Spleen (tissue), 7 donors: ENCODE measurements around the gene UNC13A.

Experiments used
- CTCF ChIP-seq, 11 experiments: fragments of 200-600 bp in 7 of 11; fragments of 450-650 bp in 4 of 11; sonication (generic) in 4 of 11; IDR thresholded peaks in 8 of 11; conservative IDR thresholded peaks in 3 of 11; 1 replicate in 7 of 11; 2 replicates in 4 of 11; pipeline versions ENCODE4 v1.4.0 to v1.8.0; 2016 to 2021; ENCODE audit warnings: antibody characterized with exemption in 11 of 11, inconsistent platforms in 4 of 11, mild to moderate bottlenecking in 1 of 11
- POLR2A ChIP-seq, 3 donors: fragments of 450-650 bp; IDR thresholded peaks; one replicate each; pipeline ENCODE4 v1.5.1; 2017; ENCODE audit warnings: antibody characterized with exemption in 3 of 3, mild to moderate bottlenecking in 1 of 3
- donor health status: DM: no; HTN: no; CAD: no; lungs with moderate emphysema.
- donor health status: DM: no; HTN: no; CAD: no.
- donor health status: DM: no; HTN: no; CAD: no.

GRCh38 chr19:17727843-17728242 is 39.7 kb upstream of the UNC13A start:
- no peak for TF ChIP-seq CTCF (IDR thresholded peaks at IDR 0.05 in 8 of 11, conservative IDR thresholded peaks at IDR 0.05 in 3 of 11)
- no peak for TF ChIP-seq POLR2A (IDR thresholded peaks at IDR 0.05)
